CMK (cell line): ENCODE data around the gene PCED1A.
"Not testable (repeated sequence)": the region's sequence is repeated elsewhere in the genome, so short reads cannot be mapped to it uniquely, and the experiment has no call there.

Experiments
- DNase-seq: peaks from one replicate; pipeline ENCODE4 v3.0.0-alpha.2; 2010; ENCODE audit warnings: low read depth

Gene PCED1A

DNA sequence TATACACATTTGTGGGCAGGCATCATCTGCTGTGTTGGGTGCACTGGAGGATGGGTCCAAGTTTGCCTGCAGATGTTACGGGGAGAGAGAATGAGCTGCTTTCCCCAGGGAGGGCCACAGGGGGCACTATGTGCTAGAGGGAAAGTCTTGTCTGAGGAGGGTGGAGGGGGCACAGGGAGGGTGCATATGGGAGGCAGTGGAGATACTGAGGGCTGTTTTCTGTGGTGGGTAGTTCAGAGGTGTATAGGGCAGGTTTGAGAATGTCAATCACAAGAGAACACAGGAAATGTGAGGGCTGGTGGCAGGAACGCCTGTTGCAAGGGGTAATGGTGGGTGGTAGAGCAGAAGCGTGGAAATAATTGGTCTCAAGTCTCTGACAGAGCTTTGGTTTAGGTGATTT, 25.2 kb upstream of the PCED1A start:
- DNase-seq, result no peak

DNA sequence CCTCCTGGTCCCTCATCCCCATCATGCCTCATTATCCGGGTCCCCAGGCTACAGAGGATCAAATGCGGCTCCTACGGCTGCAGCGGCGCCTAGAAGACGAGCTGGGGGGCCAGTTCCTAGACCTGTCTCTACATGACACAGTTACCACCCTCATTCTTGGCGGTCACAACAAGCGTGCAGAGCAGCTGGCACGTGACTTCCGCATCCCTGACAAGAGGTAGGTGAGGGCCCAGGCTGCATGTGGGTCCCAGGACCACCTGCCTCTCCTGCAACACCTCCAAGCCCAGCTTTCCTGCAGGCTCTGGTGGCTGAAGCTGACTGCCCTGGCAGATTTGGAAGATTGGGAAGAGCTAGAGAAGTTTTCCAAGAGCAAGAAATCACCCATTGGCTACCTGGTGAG, 24.6 kb upstream of the PCED1A start:
- no peak for DNase-seq

GRCh38 chr20:2864626-2865025, 24.2 kb upstream of the PCED1A start:
- no peak for DNase-seq

- DNase-seq, result no peak
Observed at GRCh38 chr20:2859330-2860121, 19.1 kb upstream of the PCED1A start.

DNA sequence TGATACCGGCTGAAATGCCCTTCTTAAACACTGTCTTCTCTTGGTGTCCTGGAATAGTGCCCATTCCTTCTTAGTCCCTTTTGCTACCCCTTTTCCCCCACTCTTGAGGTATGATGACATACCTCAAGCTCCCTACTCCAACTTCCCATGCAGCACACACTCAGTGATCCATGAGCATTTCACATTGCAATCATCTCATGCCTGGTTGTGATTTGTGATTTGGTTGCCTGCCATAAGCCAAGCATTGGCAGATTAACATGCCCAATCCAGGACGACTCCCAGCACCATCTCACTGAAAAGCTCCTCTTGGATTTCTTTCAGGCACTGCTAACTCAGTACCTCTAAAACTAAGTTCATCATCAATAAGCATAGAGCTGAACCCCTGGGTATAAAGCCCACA, 18.1 kb upstream of the PCED1A start:
- no peak for DNase-seq

DNA sequence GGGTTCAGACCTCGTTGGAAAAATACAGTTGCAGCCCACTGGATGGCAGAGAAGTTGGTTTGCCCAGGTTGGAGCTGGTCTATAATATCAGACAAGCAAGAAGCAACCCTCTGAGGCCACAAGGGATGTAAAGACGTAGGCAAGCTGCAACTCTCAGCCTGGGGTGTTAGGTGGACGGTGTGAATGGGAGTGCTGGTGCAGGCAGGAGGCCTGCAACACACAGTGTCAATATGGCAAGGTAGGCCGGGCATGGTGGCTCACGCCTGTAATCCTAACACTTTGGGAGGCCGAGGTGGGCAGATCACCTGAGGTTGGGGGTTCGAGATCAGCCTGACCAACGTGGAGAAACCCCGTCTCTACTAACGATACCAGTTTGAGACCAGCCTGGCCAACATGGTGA, 10.6 kb upstream of the PCED1A start:
- no peak for DNase-seq

- DNase-seq, result no peak
Observed at GRCh38 chr20:2849529-2849928, 9.1 kb upstream of the PCED1A start.

GRCh38 chr20:2847802-2848201, 7.3 kb upstream of the PCED1A start:
- no peak for DNase-seq

DNA sequence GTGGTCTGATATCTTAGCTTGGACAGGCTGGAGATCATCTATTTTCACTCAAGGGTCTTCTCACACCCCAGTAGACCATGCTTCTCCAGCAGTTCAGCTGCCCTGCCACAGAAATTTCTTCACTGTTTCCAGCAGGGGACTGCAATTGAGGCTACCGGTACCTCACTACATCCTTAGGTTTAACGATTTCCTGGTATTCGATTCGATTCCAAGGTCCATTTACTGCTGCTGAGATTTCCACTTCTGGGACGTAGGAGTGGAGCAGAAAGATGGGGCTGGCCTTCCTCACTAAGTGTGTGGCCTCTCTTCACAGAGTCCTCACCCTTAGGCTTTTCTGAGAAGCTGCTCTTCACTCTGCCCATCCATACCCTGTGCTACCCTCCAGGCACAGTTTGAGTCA, 6.2 kb upstream of the PCED1A start:
- DNase-seq, result no peak

DNA sequence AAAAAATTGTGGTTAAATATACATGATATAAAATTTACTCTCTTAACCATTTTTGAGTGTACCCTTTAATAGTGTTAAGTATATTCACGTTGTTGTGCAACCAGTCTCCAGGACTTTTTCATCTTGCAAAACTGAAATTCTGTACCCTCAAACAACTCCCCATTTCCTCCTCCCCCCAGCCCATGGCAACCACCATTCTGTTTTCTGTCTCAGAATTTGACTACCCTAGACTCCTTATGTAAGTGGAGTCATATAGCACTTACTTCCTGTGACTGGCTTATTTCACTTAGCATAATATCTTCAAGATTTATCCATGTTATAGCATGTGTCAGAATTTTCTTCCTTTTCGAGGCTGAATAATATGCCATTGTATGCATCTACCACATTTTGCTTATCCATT, 5.2 kb upstream of the PCED1A start:
- no peak for DNase-seq

DNA sequence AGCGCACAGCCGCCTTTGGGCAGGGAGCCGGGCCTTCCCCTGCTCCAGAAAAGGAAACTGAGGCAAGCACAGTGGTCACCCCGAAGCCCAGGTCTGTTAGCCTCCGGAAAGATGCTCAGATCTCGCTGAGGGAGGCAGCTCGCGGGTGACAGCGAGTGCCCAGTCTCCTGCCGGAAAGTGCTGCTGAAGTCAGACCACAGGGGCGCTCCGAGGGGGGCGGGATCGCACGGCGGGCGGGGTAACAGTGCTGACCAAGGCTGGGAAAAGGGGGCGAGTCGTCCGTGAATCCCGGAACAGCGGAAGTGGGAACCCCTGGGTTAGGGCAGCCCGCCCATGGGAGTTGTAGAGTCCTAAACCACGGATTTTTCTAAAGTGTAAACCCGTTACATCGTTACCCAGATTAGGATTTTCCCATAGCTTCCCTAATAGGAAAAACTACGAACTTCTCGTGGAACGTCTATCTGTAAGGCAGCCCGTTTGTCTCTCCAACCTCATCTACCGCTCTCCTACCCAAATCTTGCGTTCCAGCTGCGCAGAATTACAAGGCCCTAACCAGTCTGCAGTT, 594 bp upstream of the PCED1A start:
- DNase-seq, result peak; percentile 61

GRCh38 chr20:2839732-2840137, 720 bp downstream of the PCED1A start:
- no peak for DNase-seq

DNA sequence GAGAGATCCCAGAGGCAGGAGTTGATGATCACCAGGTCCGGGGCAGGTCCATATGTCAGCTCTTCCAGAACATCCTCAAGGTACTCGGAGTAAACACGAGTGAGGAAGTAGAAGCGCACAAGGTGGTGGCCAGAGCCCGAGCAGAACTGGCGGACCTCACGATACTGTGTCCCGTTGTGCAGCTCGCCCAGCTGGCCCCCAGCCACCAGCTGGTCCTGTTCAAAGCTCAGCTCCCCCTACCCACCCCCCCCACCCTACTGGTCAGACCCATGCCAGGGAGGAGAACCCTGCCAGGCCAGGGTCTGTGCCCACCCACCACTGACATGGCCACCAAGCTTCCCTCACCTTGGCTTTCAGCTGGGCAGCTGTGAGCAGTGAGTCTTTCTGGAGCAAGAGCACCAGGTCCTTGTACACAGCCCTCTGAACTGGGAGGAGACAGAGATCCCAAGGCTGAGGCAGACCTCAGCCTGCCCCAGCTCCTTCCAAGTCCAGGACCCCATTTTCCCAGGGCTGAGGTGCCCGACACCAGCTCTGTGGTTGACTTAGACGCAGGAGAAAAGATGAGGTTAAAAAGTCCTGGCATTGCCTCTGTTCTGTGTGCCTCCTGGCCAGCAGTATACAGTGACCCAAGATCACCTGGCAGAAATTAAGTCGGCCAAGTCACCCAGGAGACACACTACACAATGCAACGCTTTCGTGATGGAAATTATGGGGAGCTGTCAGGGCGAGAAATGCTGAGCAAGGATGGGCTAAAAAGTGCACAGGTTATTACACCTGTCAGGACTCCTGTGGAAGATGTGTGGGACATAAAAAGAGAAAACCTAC, 1.4 kb downstream of the PCED1A start:
- DNase-seq, result no peak

DNA sequence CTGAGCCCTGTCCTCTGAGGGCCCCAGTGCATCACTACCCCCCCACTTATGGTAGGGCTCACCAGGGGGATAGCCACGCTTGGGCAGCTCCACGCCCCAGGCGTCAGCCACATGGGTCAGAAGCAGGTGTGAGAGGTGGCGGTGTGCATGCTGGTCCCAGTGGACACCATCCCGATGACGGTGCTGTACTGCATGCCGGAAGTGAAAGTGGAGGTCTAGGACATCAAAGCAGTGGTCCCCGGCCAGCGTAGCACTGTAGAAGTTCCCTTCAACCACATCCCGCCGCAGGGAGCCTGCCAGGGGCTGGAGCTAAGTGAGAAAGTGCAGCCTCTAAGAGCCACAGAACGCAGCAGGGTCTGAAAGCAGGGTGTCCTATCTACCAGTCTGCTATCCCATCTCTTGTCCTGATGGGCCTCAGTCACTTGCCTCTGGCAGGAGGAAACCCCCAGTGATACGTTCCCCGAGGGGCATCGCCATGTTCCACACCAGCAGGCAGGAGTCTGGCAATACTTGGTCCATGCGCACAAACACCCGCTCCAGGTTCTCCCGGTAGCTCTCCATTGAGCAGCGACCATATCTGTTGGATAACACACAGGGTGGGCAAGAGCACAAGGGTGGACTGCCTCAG, 2.2 kb downstream of the PCED1A start:
- no peak for DNase-seq

GRCh38 chr20:2837221-2837960, 3.1 kb downstream of the PCED1A start:
- no peak for DNase-seq

DNA sequence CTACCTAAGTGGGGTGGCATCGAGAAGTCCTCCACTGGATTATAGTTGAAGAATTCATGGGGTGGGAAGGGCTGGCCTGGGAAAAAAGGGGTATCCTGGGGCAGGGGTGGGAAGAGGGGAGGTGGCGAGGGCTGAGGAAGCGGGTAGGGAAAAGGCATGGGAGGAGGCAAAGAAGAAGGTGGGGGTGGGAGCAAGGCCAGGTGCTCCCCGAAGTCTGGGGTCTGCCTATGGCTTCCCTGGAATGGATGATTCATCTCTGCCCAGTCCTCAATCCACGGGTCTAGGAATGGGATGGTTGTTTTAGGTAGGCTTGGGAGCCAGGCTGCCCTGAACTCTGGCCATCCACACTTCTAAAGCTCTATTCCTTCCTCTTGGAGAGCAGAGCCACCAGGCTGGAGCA, 4.4 kb downstream of the PCED1A start:
- no peak for DNase-seq

DNA sequence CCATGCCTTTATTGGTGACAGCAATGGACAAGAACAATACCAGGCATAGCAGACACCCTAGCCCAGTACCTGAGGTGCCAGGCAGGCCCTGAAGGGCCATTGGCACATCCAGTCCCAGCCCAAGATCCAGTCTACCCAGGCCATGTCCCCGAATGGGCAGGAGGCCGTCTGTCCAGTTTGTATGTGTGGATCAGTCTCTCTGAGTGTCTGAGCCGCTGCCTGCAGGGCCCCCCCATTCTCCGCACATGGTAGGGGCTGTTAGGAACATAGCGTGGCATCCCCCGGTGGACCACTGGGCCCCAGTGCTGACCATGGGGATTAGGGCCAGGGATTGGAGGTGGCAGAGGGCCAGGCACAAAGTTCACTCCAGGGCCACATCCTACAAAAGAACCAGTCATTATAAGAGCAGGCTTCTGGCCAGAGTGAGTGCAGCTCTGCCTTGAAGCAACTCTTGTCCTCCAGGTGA, 5.1 kb downstream of the PCED1A start:
- no peak for DNase-seq

DNA sequence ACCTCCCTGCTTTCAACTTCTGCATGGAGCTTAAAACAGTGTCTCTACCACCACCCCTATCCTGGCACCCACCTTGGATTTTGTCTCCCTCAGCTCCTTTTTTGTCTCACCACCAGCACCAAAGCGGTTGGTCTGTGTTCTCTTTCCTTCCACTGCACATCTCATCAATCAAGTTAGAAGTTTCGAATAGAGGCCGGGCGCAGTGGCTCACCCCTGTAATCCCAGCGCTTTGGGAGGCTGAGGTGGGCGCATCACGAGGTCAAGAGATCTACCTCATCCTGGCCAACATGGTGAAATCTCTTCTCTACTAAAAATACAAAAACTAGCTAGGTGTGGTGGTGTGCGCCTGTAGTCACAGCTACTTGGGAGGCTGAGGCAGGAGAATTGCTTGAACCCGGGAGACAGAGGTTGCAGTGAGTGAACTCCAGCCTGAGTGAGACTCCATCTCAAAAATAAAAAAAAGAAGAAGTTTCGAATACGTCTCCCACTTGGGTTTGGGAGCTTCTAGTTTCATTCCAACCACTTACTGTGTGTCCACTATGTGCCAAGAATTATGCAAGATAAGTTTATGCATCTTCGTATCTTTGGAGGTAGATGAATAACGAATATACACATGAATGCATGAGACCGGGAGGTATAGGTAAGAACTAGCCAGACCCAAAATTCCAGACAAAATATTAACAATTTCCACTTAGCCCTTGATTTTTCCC, 5.9 kb downstream of the PCED1A start:
- DNase-seq, result no peak

- DNase-seq, result no peak
Observed at GRCh38 chr20:2833761-2834160, 6.7 kb downstream of the PCED1A start.

DNA sequence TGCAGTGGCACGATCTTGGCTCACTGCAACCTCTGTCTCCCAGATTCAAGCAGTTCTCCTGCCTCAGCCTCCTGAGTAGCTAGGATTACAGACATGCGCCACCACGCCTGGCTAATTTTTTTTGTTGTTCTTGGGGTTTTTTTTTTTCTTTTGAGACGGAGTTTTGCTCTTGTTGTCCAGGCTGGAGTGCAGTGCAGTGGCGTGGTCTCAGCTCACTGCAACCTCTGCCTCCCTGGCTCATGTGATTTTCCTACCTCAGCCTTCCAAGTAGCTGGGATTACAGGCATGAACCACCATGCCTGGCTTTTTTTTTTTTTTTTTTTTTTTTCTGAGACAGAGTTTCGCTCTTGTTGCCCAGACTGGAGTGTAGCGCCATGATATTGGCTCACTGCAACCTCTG, 9.2 kb downstream of the PCED1A start:
- DNase-seq, result not testable (repeated sequence)

DNA sequence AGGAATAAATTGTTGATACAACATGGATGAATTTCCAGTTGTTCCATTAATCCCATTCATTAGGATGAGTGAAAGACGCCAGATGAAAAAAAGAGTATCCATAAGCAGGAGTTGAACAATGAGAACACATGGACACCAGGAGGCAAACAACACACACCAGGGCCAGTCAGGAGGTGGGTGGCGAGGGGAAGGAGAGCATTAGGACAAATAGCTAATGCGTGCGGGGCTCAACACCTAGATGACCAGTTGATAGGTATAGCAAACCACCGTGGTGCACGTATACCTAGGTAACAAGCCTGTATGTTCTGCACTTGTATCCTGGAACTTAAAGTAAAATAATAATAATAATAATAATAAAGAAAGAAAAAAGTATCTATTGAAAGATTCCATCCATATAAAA, 11.1 kb downstream of the PCED1A start:
- DNase-seq, result no peak
